Stomach smooth muscle (tissue), 2 donors: ENCODE results near the gene TMBIM6.
"Not testable (repeated sequence)": the region's sequence is repeated elsewhere in the genome, so short reads cannot be mapped to it uniquely, and the experiment has no call there.

ENCODE experiments used
- H3K27ac ChIP-seq: one replicate; pipeline ENCODE4 v1.7.0; 2013; ENCODE audit warnings: mild to moderate bottlenecking, low read length, inconsistent platforms
- H3K27me3 ChIP-seq, 2 donors: one replicate each; pipeline ENCODE4 v1.7.0; 2013; ENCODE audit warnings: low read length in 2 of 2; ENCODE audit not compliant: insufficient read depth in 2 of 2, control insufficient read depth in 1 of 2
- H3K36me3 ChIP-seq, 2 donors: one replicate each; pipeline ENCODE4 v1.7.0; 2013; ENCODE audit warnings: low read length in 2 of 2; ENCODE audit not compliant: control insufficient read depth in 2 of 2, insufficient read depth in 2 of 2
- H3K4me1 ChIP-seq: one replicate; pipeline ENCODE4 v1.7.0; 2013; ENCODE audit warnings: low read length; ENCODE audit not compliant: control insufficient read depth, insufficient read depth
- H3K4me3 ChIP-seq, 2 donors: one replicate each; pipeline ENCODE4 v1.7.0; 2013; ENCODE audit warnings: low read length in 2 of 2
- H3K9ac ChIP-seq, 2 donors: one replicate each; pipeline ENCODE4 v1.7.0; 2013; ENCODE audit warnings: low read length in 2 of 2, mild to moderate bottlenecking in 1 of 2
- H3K9me3 ChIP-seq, 2 donors: one replicate each; pipeline ENCODE4 v1.7.0; 2013; ENCODE audit warnings: low read length in 2 of 2; ENCODE audit not compliant: control insufficient read depth in 2 of 2
- donor health status: healthy.
- donor health status: Pancreatic carcinoma.

TMBIM6 gene

DNA sequence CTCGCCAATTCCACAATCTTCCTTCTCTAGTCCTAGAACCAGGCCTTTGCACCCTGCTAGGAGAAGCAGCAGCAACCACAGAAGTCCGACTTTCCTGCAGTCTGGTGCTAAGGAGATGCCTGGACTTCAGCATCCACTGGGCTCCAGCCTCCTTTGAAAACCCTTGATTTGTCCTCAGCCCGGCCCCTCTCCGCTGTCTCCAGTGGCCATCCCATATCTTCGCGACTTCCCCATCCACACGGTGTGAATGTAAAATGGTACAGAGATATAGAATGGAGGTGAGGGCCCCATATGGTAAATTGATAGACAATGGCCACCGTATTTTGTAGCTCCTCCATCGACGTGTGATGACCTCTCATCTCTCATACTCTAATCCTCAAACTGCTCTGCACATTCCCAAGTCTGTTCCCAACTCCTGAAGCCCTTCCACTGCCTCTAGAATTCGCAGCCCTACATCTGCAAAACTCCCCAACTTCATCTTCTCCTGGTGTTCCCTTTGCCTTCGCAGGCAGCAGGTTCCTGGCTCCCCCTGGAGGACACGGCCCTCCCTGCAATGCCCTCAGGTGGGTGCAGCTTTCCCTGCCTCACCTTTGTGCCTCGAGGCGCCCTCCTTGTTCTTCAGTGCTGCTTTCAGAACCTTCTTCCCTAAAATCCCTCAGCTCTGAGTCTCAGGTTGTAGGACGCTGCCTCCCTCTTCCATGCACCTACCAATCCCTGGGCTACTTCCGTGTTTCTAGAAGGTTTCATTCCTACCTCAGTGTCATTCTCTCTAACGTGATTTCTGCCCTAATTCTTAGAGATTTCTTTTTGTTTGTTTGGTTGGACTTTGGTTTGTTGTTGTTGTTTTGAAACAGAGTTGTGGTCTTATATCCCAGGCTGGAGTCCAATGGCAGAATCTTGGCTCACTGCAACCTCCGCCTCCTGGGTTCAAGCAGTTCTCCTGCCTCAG lies 36.7 kb downstream of the TMBIM6 start:
- H3K4me3 ChIP-seq: no peak overlapping the region
- H3K27me3 ChIP-seq: peaks cover 2 to 4% of the 10 kb centered on the region in 2 donors
- H3K9ac ChIP-seq: no peak overlapping the region
- H3K36me3 ChIP-seq: no peaks in the 10 kb centered on the region
- no peaks in the 10 kb centered on the region for H3K9me3 ChIP-seq
- no peak overlapping the region for H3K27ac ChIP-seq
- H3K4me1 ChIP-seq: no peaks in the 10 kb centered on the region

DNA sequence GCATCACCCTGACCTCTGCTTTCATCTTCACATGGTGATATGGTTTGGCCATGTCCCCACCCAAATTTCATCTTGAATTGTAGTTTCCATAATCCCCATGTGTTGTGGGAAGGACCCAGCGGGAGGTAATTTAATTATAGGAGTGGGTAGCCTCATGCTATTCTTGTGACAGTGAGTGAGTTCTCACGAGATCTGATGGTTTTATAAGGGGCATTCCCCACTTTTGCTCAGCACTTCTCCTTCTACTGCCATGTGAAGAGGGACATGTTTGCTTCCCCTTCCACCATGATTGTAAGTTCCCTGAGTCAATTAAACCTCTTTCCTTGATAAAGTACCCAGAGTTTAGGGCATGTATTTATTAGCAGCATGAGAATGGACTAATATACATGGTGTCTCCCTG lies 38.2 kb downstream of the TMBIM6 start:
- Histone ChIP-seq H3K9ac (no peak overlapping the region), H3K36me3 (no peaks in the 10 kb centered on the region), H3K4me3 (no peak overlapping the region), H3K27me3 (peaks cover 2 to 4% of the 10 kb centered on the region in 2 donors), H3K27ac (no peak overlapping the region), H3K4me1 (peaks cover 7% of the 10 kb centered on the region), H3K9me3 (no peaks in the 10 kb centered on the region)

DNA sequence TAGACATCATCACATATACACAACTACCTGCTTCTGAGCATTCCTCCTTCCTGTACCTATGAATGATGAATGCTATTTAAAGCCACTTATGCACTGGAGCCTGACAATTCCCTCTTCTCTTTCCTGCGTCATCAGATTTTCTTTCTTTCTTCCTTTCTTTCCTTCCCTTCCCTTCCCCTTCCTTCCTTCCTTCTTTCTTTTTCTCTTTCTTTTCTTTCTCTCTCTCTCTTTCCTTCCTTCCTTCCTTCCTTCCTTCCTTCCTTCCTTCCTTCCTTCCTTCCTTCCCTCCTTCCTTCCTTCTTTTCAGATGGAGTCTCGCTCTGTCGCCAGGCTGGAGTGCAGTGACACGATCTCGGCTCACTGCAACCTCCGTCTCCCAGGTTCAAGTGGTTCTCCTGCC lies 39.6 kb downstream of the TMBIM6 start:
- peaks cover 12% of the 10 kb centered on the region for H3K4me1 ChIP-seq
- not testable (repeated sequence) for H3K36me3 ChIP-seq, H3K9me3 ChIP-seq, H3K27ac ChIP-seq, H3K27me3 ChIP-seq, H3K4me3 ChIP-seq, H3K9ac ChIP-seq

- Histone ChIP-seq H3K27me3 (no peaks in the 10 kb centered on the region), H3K36me3 (no peaks in the 10 kb centered on the region), H3K27ac (no peak overlapping the region), H3K4me3 (no peak overlapping the region), H3K9me3 (no peaks in the 10 kb centered on the region), H3K9ac (no peak overlapping the region), H3K4me1 (peaks cover 12% of the 10 kb centered on the region)
These were observed 42.7 kb downstream of the TMBIM6 start for GRCh38 chr12:49783917-49784676.

- Histone ChIP-seq H3K4me1 (peaks cover 12% of the 10 kb centered on the region), H3K36me3 (peaks cover 3% of the 10 kb centered on the region in 2 donors), H3K9ac (no peak overlapping the region), H3K4me3 (no peak overlapping the region), H3K9me3 (no peaks in the 10 kb centered on the region), H3K27me3 (no peaks in the 10 kb centered on the region), H3K27ac (no peak overlapping the region)
These were observed 43.5 kb downstream of the TMBIM6 start for GRCh38 chr12:49784756-49785409.

DNA sequence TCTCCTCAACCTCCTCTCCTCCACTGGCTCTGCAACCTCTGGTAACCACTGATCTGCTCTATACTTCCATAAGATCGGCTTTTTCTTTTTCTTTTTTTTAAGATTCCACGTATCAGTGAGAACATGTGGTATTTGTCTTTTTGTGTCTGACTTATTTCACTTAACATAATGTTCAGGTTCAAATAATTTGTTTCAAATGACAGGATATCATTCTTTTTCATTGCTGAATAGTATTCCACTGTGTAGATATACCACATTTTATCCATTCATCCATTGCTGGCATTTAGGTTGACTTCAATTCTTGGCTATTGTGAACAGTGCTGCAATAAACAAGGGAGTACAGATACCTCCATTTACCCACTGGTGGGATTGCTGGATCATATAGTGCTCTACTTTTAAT lies 46.3 kb downstream of the TMBIM6 start:
- Histone ChIP-seq H3K9me3 (no peaks in the 10 kb centered on the region), H3K4me3 (no peak overlapping the region), H3K36me3 (peaks cover 5% of the 10 kb centered on the region in 2 donors), H3K27ac (no peak overlapping the region), H3K27me3 (no peaks in the 10 kb centered on the region), H3K9ac (no peak overlapping the region), H3K4me1 (peaks cover 12% of the 10 kb centered on the region)

DNA sequence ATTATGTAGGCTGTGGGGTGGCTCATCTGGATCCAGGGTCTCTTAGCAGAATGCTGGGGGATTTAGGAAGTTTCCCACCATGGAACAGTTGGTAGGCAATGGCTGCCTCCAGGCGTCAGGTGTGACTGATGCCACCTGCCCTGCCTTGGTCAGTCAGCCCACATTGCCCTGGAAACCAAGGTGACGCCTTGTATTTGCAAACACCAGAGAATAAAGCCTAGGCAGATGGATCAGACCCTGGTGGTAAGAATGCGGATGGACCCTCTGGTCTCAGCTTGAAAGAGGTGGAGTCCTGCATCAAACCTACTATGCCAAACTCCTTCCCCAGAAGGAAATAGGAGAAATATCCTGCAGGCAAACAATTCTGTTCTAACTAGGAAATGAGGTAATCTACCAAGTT lies 48.6 kb downstream of the TMBIM6 start:
- Histone ChIP-seq H3K4me3 (no peak overlapping the region), H3K27me3 (no peaks in the 10 kb centered on the region), H3K27ac (no peak overlapping the region), H3K9ac (no peak overlapping the region), H3K9me3 (no peaks in the 10 kb centered on the region), H3K4me1 (peaks cover under 1% of the 10 kb centered on the region), H3K36me3 (peaks cover 5% of the 10 kb centered on the region in 2 donors)

DNA sequence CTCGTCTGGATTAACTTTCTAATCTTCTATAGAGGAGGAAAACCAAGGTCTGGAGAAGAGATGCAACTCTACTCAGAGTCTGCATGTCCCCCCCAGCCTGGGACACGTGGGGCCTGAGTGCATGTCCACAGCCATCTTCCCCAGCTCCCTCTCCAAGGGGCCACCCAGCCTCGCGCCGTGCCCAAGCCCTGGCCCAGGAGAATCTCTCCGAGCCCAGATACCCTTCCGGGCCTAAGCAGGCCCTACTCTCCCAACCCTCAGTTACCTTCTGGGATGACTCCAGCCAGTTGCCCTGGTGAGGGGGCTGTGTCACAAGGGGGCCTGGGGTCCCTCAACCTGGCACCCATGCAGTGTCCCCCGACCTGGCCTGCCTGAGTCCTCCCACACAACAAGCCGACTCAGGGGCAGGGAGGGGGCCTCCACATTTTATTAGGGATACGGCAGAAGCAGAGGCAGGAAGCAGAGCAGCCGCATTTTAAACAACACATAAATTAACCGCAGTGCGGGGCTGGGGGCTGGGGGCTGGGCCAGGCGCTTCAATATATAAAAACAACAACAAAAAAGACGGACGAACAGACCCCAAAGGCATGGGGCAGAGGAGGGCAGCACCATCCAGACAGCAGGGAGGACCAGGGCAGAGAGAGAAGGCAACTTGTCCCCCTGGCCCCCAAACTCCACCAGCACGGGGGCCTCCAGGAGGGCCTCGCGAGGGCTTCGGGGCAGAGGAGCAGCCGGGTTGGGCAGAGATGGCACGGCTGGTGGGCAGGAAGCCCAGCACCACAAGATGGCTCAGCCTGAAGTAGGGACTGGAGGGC lies 49.6 kb downstream of the TMBIM6 start:
- Histone ChIP-seq H3K36me3 (peaks cover 5% of the 10 kb centered on the region in 2 donors), H3K9me3 (no peaks in the 10 kb centered on the region), H3K27me3 (no peaks in the 10 kb centered on the region), H3K9ac (no peak overlapping the region), H3K27ac (no peak overlapping the region), H3K4me3 (no peak overlapping the region), H3K4me1 (no peaks in the 10 kb centered on the region)

DNA sequence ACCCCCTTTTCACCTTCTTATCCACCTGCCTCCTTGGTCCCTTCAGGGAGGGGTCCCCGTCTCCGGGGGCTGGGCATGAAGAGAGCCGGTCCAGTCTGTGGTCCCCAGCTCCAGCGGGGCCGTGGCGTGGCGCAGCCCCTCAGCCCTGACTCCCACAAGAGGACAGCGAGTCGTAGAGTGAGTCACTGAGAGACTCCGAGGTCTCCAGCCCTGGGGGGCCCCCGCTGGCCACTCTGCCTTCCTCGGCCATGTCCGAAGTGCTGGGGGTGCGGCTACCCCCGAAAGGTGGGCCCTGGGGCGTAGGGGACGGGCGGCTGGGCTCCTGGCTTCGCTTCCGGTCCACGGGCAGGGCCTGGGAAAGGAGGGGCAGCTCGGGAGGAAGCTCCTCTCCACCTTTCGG lies 50.3 kb downstream of the TMBIM6 start:
- H3K36me3 ChIP-seq: peaks cover 5% of the 10 kb centered on the region in 2 donors
- no peaks in the 10 kb centered on the region for H3K4me1 ChIP-seq
- no peak overlapping the region for H3K27ac ChIP-seq
- no peaks in the 10 kb centered on the region for H3K27me3 ChIP-seq
- no peak overlapping the region for H3K4me3 ChIP-seq
- no peak overlapping the region for H3K9ac ChIP-seq
- H3K9me3 ChIP-seq: no peaks in the 10 kb centered on the region
